GM21717 (cell line): Measurements from ENCODE around the gene IGSF22.
A peak's percentile ranks its signal among the peaks of the same experiment; 100 is the strongest.

Source experiments
- ATAC-seq: cut with Tn5 transposase; IDR thresholded peaks from one replicate; pipeline ENCODE4 v1.9.1; 2021; ENCODE audit warnings: mild to moderate bottlenecking, moderate library complexity; ENCODE audit not compliant: unreplicated experiment

The IGSF22 gene

GRCh38 chr11:18726040-18726439 lies at the start of gene IGSF22:
TSS of gene IGSF22 (minus strand) at chr11:18726188. CDS start at chr11:18724236, 1,952 bp downstream.
- ATAC-seq, result no peak

GRCh38 chr11:18774801-18775200 lies 48.8 kb upstream of the IGSF22 start:
- no peak for ATAC-seq

- ATAC-seq, result no peak
Observed at GRCh38 chr11:18773681-18774080, 47.7 kb upstream of the IGSF22 start.

GRCh38 chr11:18773104-18773503 lies 47.1 kb upstream of the IGSF22 start:
- no peak for ATAC-seq

GRCh38 chr11:18772211-18772610 lies 46.2 kb upstream of the IGSF22 start:
- no peak for ATAC-seq

- ATAC-seq, result no peak
Observed at GRCh38 chr11:18771266-18772035, 45.5 kb upstream of the IGSF22 start.

GRCh38 chr11:18770479-18771125 lies 44.6 kb upstream of the IGSF22 start:
- ATAC-seq, result no peak

GRCh38 chr11:18769802-18770456 lies 43.9 kb upstream of the IGSF22 start:
- ATAC-seq, result peak; percentile 45

- ATAC-seq, result no peak
Observed at GRCh38 chr11:18768978-18769377, 43.0 kb upstream of the IGSF22 start.

GRCh38 chr11:18768472-18768901 lies 42.5 kb upstream of the IGSF22 start:
- peak; percentile 93 for ATAC-seq

GRCh38 chr11:18766015-18766414 lies 40.0 kb upstream of the IGSF22 start:
- ATAC-seq, result no peak

GRCh38 chr11:18765554-18765953 lies 39.6 kb upstream of the IGSF22 start:
- no peak for ATAC-seq

- ATAC-seq, result no peak
Observed at GRCh38 chr11:18761741-18762140, 35.8 kb upstream of the IGSF22 start.

- ATAC-seq, result no peak
Observed at GRCh38 chr11:18761144-18761543, 35.2 kb upstream of the IGSF22 start.

GRCh38 chr11:18757811-18758210 lies 31.8 kb upstream of the IGSF22 start:
- no peak for ATAC-seq

GRCh38 chr11:18756889-18757288 lies 30.9 kb upstream of the IGSF22 start:
- ATAC-seq, result no peak

- no peak for ATAC-seq
Observed at GRCh38 chr11:18754308-18754707, 28.3 kb upstream of the IGSF22 start.

- ATAC-seq, result no peak
Observed at GRCh38 chr11:18752502-18752901, 26.5 kb upstream of the IGSF22 start.

- ATAC-seq, result no peak
Observed at GRCh38 chr11:18750944-18751343, 25.0 kb upstream of the IGSF22 start.

GRCh38 chr11:18749681-18750319 lies 23.8 kb upstream of the IGSF22 start:
- ATAC-seq, result no peak

- ATAC-seq, result no peak
Observed at GRCh38 chr11:18748766-18749365, 22.9 kb upstream of the IGSF22 start.
